BJ (cell line): Measurements from ENCODE around the gene TWNK. TPM values are rescaled to one million over a fixed set of nuclear protein-coding genes. Genes with fewer than 3 reads are reported as not detected.

Source experiments
- CTCF ChIA-PET: fragments of 350-600 bp; formaldehyde crosslinking; extraction: SDS; loops from one replicate; lab custom pipeline; 2021; ENCODE audit warnings: antibody characterized with exemption, inconsistent platforms; lab: Yijun Ruan, JAX
- POLR2A ChIA-PET: fragments of 300-600 bp; sonication (Branson Sonifier 250); formaldehyde crosslinking; extraction: SDS; loops from one replicate; lab custom pipeline; 2021; ENCODE audit warnings: antibody characterized with exemption; lab: Charles Lee
- DNase-seq: peaks from one replicate; pipeline ENCODE4 v3.0.0-alpha.2; 2011; ENCODE audit warnings: low read depth
- H3K27me3 ChIP-seq: 2 replicates; pipeline ENCODE4 v1.6.0; 2011; ENCODE audit warnings: low read length; ENCODE audit not compliant: control insufficient read depth, insufficient read depth
- H3K36me3 ChIP-seq: 2 replicates; pipeline ENCODE4 v1.5.1; 2011; ENCODE audit warnings: low read length; ENCODE audit not compliant: control insufficient read depth, insufficient read depth
- H3K4me3 ChIP-seq: 2 replicates; pipeline ENCODE4 v1.5.1; 2011; ENCODE audit warnings: low read depth, mild to moderate bottlenecking, control low read depth, low read length
- polyA plus RNA-seq: library from polyadenylated mRNA; depleted of rRNA; stranded (reverse); fragments of >200 nt; gene quantifications from 2 replicates; pipeline ENCODE4 v1.2.3, GENCODE V29; 2011
- TF ChIP-seq, protein P1 (sequence below): IDR thresholded peaks from 2 replicates; pipeline ENCODE4 v1.5.1; 2011; ENCODE audit warnings: low read depth, mild to moderate bottlenecking, control low read depth, inconsistent platforms, low read length, moderate library complexity; ENCODE audit not compliant: insufficient read depth

The TWNK gene
- polyA plus RNA-seq, 1 experiment: 5.5 TPM

DNA sequence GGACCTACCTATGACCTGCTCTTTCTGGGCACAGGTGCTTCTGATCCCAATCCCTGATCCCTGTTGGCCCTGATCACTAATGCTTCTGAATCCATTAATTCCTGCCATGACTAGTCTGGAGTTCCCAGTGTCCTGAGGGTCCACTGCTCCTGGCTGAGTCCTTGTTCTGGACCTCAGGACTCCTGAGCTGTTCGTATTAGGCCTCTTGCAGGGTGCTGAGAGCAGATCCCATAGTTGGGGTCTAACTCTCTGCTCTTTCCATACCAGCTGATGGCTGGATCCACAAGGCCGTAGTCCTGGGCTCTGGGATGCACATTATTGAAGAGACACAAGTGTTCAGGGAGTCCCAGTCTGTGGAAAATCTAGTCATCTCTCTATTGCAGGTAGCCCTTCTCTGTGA lies 7.0 kb upstream of the TWNK start:
- POLR2A ChIA-PET: no interaction called here
- DNase-seq: no peak
- H3K36me3 ChIP-seq: peaks cover 14% of the 10 kb centered on the region; the same call in 1 of the 2 replicates
- CTCF ChIA-PET: interaction anchor here (2.2 kb wide), 1 partner anchor 17 kb away, joined by 9 read pairs; no protein-coding TSS in a partner anchor
- TF ChIP-seq, protein P1, sequence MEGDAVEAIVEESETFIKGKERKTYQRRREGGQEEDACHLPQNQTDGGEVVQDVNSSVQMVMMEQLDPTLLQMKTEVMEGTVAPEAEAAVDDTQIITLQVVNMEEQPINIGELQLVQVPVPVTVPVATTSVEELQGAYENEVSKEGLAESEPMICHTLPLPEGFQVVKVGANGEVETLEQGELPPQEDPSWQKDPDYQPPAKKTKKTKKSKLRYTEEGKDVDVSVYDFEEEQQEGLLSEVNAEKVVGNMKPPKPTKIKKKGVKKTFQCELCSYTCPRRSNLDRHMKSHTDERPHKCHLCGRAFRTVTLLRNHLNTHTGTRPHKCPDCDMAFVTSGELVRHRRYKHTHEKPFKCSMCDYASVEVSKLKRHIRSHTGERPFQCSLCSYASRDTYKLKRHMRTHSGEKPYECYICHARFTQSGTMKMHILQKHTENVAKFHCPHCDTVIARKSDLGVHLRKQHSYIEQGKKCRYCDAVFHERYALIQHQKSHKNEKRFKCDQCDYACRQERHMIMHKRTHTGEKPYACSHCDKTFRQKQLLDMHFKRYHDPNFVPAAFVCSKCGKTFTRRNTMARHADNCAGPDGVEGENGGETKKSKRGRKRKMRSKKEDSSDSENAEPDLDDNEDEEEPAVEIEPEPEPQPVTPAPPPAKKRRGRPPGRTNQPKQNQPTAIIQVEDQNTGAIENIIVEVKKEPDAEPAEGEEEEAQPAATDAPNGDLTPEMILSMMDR: no peak
- H3K27me3 ChIP-seq: no peaks in the 10 kb centered on the region
- H3K4me3 ChIP-seq: no peak overlapping the region

DNA sequence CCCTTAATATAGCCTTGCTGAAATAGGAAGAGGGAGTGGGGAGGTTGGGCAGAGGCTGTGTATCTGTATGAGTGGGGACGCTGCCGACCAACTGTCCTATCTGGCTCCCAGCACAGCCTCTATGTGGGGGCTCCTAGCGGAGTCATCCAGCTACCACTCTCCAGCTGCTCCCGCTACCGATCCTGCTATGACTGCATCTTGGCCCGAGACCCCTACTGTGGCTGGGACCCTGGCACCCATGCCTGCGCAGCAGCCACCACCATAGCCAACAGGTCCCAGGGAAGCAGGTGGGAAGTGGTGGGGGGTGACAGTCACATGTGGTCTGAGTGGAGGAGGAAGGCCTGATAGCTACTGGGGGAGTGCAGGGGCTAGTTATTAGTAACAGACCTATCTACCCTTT lies 6.6 kb upstream of the TWNK start:
- H3K4me3 ChIP-seq: no peak overlapping the region
- ChIA-PET POLR2A (no interaction called here), CTCF (interaction anchor here (0.8 kb wide), 1 partner anchor 31 kb away, joined by 3 read pairs; no protein-coding TSS in a partner anchor)
- no peak for DNase-seq
- H3K27me3 ChIP-seq: no peaks in the 10 kb centered on the region
- TF ChIP-seq, protein P1: no peak
- peaks cover 14% of the 10 kb centered on the region; the same call in 1 of the 2 replicates for H3K36me3 ChIP-seq

DNA sequence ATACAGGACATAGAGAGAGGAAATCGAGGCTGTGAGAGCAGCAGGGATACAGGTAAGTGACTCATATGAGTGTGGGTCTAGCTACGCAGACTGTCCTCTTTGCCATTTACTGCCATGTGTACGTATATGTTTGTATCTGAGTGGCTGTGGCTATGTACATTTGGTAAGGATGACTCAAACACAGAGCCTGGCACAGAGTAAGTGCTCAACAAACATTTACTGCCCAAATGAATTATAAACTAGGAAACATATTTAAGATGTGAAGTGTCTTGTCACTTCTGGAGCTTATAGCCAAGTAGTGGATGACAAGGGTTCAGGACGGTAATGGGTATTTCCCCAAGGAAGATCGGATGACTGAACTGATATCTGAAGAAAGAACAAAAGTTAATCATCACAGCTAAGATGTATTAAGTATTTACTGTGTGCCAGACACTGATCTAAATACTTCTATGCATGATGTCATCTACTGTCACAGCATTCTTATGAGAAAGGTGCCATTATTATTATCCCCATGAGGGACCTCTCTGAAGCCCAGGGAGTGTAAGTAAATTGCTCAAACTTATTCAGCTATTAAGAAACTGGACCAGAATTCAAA lies 6.1 kb upstream of the TWNK start:
- peaks cover 14% of the 10 kb centered on the region; the same call in 1 of the 2 replicates for H3K36me3 ChIP-seq
- DNase-seq: no peak
- H3K27me3 ChIP-seq: no peaks in the 10 kb centered on the region
- CTCF ChIA-PET: interaction anchor here (0.8 to 0.9 kb wide), 2 partner anchors 17 to 31 kb away, joined by 3 read pairs; no protein-coding TSS in a partner anchor
- POLR2A ChIA-PET: no interaction called here
- no peak overlapping the region for H3K4me3 ChIP-seq
- TF ChIP-seq, protein P1: no peak

DNA sequence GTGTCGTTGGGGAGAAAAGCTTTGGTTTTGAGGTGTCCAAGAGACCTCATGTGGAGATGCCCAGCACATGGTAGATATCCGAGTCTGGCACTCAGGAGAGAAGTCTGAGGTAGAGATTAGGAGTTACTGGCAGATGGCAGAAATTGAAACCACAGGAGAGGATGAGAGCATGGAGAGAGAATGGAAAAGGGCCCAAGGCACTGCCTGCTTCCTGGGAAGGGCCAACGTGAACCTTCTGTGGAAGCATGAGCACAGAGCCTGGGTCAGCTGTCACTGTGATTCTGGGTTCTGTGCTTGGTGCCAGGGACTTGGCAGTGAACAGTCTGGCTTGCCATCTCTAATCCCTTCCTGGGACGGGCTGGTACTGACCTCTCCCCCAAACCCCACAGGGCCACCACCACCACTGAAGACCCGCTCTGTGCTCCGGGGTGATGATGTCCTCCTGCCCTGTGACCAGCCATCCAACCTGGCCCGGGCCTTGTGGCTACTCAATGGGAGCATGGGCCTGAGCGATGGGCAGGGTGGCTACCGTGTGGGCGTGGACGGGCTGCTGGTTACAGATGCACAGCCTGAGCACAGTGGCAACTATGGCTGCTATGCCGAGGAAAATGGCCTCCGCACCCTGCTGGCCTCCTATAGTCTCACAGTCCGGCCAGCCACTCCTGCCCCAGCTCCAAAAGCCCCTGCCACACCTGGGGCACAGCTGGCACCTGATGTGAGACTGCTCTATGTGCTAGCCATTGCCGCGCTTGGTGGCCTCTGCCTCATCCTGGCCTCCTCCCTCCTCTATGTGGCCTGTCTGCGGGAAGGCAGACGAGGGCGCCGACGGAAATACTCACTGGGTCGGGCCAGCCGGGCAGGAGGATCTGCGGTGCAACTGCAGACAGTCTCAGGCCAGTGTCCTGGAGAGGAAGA lies 4.2 kb upstream of the TWNK start:
- Histone ChIP-seq H3K36me3 (peaks cover 14% of the 10 kb centered on the region; the same call in 1 of the 2 replicates), H3K27me3 (no peaks in the 10 kb centered on the region), H3K4me3 (no peak overlapping the region)
- TF ChIP-seq, protein P1: no peak
- ChIA-PET POLR2A (no interaction called here), CTCF (interaction anchor here (0.9 to 1.8 kb wide), 4 partner anchors 11 to 35 kb away, joined by 3 to 6 read pairs (median 4); no protein-coding TSS in a partner anchor)
- DNase-seq: no peak
